ENCODE measurements around the gene PARPBP.
"Not testable (repeated sequence)": the region's sequence is repeated elsewhere in the genome, so short reads cannot be mapped to it uniquely, and the experiment has no call there.

The PARPBP gene

DNA sequence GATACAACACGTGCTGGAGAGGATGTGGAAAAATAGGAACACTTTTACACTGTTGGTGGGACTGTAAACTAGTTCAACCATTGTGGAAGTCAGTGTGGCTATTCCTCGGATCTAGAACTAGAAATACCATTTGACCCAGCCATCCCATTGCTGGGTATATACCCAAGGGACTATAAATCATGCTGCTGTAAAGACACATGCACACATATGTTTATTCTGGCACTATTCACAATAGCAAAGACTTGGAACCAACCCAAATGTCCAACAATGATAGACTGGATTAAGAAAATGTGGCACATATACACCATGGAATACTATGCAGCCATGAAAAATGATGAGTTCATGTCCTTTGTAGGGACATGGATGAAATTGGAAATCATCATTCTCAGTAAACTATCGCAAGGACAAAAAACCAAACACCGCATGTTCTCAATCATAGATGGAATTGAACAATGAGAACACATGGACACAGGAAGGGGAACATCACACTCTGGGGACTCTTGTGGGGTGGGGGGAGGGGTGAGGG is 27.1 kb downstream of the PARPBP start:
- H3K4me3 ChIP-seq (ENCODE audit: low read depth in 1 of 5, low read length in 5 of 5); H3K27ac ChIP-seq (ENCODE audit: low read depth, low read length); H3K36me3 ChIP-seq (ENCODE audit: control insufficient read depth in 5 of 5, insufficient read depth in 5 of 5, low read length in 5 of 5); H3K4me1 ChIP-seq (ENCODE audit: control insufficient read depth in 5 of 5, insufficient read depth in 5 of 5, low read length in 5 of 5); H3K9ac ChIP-seq (ENCODE audit: low read length in 5 of 5); H3K9me3 ChIP-seq (ENCODE audit: control insufficient read depth in 5 of 5, low read length in 5 of 5); H3K27me3 ChIP-seq (ENCODE audit: control insufficient read depth in 5 of 5, insufficient read depth in 4 of 5, low read length in 5 of 5): not testable (repeated sequence)

DNA sequence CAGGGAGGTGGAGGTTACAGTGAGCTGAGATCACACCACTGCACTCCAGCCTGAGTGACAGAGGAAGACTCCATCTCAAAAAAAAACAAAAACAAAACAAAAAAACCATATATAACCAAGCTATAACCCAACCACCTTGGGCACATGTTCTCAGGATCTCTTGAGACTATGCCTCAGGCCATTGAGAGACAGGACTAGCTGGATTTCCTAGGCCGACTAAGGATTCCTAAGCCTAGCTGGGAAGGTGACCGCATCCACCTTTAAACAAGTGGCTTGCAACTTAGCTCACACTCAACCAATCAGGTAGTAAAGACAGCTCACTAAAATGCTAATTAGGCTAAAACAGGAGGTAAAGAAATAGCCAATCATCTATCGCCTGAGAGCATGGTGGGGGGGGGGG is 35.2 kb downstream of the PARPBP start:
- H3K27ac ChIP-seq (ENCODE audit: low read depth, low read length); H3K9ac ChIP-seq (ENCODE audit: low read length in 5 of 5); H3K36me3 ChIP-seq (ENCODE audit: control insufficient read depth in 5 of 5, insufficient read depth in 5 of 5, low read length in 5 of 5); H3K27me3 ChIP-seq (ENCODE audit: control insufficient read depth in 5 of 5, insufficient read depth in 4 of 5, low read length in 5 of 5); H3K4me3 ChIP-seq (ENCODE audit: low read depth in 1 of 5, low read length in 5 of 5); H3K9me3 ChIP-seq (ENCODE audit: control insufficient read depth in 5 of 5, low read length in 5 of 5); H3K4me1 ChIP-seq (ENCODE audit: control insufficient read depth in 5 of 5, insufficient read depth in 5 of 5, low read length in 5 of 5): not testable (repeated sequence)

DNA sequence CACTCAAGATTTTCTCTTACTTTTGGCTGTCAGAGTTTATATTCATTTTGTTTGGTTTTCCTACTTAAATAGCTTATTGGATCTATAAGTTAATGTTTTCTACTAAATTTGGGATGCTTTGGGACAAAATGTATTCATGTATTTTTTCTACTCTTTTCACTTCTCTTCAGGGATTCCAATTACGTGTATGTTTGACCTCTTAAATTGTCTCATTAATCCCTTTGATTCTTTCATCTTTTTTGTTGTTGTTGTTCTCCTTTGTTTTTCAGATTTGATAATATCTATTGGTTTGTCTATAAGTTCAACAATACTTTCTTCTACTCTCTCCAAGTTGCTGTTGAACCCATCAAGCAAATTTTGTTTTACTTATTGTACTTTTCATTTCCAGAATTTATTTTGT is 43.4 kb downstream of the PARPBP start:
- H3K27me3 ChIP-seq (ENCODE audit: control insufficient read depth in 5 of 5, insufficient read depth in 4 of 5, low read length in 5 of 5) = no peaks in the 10 kb centered on the region
- H3K9me3 ChIP-seq (ENCODE audit: control insufficient read depth in 5 of 5, low read length in 5 of 5) = no peaks in the 10 kb centered on the region
- no peak overlapping the region for H3K4me3 ChIP-seq (ENCODE audit: low read depth in 1 of 5, low read length in 5 of 5)
- no peak overlapping the region for H3K9ac ChIP-seq (ENCODE audit: low read length in 5 of 5)
- no peaks in the 10 kb centered on the region for H3K36me3 ChIP-seq (ENCODE audit: control insufficient read depth in 5 of 5, insufficient read depth in 5 of 5, low read length in 5 of 5)
- no peaks in the 10 kb centered on the region for H3K4me1 ChIP-seq (ENCODE audit: control insufficient read depth in 5 of 5, insufficient read depth in 5 of 5, low read length in 5 of 5)
- H3K27ac ChIP-seq (ENCODE audit: low read depth, low read length) = no peak overlapping the region

DNA sequence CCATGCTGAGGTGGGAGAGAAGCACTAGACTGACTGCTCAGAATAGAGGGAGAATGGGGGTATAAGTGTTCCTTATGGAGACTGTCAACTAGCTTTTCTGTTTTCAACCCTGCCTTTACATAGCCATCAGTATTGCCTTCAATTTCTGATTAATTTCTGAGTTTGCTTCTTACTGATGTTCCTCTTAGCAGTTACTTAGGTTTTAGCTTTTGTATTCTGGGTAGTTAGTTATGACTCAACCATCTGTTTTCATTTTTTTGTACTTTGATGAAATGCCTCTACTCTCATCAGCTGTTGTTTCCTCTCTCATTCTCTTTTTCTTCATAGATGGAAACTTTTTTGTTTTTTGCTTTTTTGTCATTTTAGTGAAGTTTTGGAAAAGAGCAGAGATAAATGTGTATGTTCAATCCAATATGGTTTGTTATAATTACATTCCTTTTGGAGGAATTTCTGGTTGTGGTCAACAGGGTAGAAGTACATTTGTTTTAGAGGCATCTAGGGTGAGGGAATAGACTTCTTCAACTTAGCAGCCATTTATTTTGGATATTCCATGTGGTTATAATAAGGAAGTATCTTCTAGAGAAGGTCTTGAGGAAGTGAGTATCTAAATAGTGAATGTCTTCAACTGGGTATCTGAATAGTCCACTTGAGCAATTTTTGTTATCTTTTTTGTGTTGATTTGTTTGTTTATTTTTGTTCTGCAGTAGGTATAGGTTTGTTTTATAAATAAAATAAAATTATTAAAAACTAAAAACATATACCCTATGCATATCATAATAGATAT is 48.0 kb downstream of the PARPBP start:
- Histone ChIP-seq H3K36me3 (ENCODE audit: control insufficient read depth in 5 of 5, insufficient read depth in 5 of 5, low read length in 5 of 5) (no peaks in the 10 kb centered on the region), H3K4me1 (ENCODE audit: control insufficient read depth in 5 of 5, insufficient read depth in 5 of 5, low read length in 5 of 5) (peaks cover 0 to 10% (median 6%) of the 10 kb centered on the region in 5 donors), H3K27me3 (ENCODE audit: control insufficient read depth in 5 of 5, insufficient read depth in 4 of 5, low read length in 5 of 5) (no peaks in the 10 kb centered on the region), H3K4me3 (ENCODE audit: low read depth in 1 of 5, low read length in 5 of 5) (no peak overlapping the region), H3K9me3 (ENCODE audit: control insufficient read depth in 5 of 5, low read length in 5 of 5) (no peaks in the 10 kb centered on the region), H3K27ac (ENCODE audit: low read depth, low read length) (no peak overlapping the region), H3K9ac (ENCODE audit: low read length in 5 of 5) (no peak overlapping the region)

DNA sequence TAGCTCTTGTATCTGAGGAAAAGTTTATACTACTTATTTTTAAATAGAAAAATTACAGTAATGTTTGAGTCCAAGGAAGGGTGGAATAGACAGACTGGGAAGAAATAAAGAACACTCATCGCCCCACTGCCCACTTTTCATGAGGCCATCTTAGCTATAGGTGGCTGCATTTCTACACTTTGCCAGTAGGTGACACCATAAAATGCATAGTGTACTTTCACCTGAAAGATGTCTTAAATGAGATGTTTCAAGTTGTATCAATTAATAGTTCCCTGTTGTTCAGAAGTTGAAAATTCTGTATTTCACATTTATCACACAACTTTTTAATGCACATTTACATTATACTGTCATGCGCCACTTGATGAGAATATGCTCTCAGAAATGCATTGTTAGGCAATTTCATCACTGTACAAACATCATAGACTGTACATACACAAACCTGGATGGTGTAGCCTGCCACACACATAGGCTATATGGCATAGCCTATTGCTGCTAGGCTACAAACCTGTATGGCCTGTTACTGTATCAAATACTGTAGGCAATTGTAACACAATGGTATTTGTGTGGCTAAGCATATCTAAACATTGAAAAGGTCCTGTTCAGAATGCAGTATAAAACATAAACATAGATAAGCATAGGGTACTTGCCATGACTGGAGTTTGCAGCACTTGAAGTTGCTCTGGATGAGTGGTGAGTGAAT is 50.1 kb downstream of the PARPBP start:
- Histone ChIP-seq H3K9me3 (ENCODE audit: control insufficient read depth in 5 of 5, low read length in 5 of 5) (no peaks in the 10 kb centered on the region), H3K4me1 (ENCODE audit: control insufficient read depth in 5 of 5, insufficient read depth in 5 of 5, low read length in 5 of 5) (peaks cover 0 to 16% (median 6%) of the 10 kb centered on the region in 5 donors), H3K4me3 (ENCODE audit: low read depth in 1 of 5, low read length in 5 of 5) (no peak overlapping the region), H3K27me3 (ENCODE audit: control insufficient read depth in 5 of 5, insufficient read depth in 4 of 5, low read length in 5 of 5) (no peaks in the 10 kb centered on the region), H3K9ac (ENCODE audit: low read length in 5 of 5) (no peak overlapping the region), H3K27ac (ENCODE audit: low read depth, low read length) (no peak overlapping the region), H3K36me3 (ENCODE audit: control insufficient read depth in 5 of 5, insufficient read depth in 5 of 5, low read length in 5 of 5) (no peaks in the 10 kb centered on the region)

DNA sequence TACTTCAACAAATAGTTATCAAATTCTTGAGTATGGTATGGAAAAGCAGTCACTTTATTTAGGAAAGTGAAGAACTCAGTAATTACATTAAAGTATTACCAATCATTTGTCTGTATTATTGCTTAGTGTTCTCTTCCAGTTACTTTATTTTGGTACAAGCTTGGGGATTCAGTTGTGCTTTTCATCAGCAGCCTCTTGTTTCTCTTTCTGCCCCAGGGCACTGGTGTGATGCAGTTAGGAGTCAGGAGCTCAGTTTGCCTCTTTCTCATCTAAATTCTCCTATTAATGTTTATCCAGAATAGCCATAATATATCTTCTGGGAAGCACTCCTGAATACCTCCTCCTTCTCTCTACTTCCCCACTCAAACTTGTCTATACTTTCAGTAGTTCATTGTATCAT is 52.0 kb downstream of the PARPBP start:
- Histone ChIP-seq H3K9me3 (ENCODE audit: control insufficient read depth in 5 of 5, low read length in 5 of 5) (no peaks in the 10 kb centered on the region), H3K27ac (ENCODE audit: low read depth, low read length) (peak overlapping the region; percentile 66)

DNA sequence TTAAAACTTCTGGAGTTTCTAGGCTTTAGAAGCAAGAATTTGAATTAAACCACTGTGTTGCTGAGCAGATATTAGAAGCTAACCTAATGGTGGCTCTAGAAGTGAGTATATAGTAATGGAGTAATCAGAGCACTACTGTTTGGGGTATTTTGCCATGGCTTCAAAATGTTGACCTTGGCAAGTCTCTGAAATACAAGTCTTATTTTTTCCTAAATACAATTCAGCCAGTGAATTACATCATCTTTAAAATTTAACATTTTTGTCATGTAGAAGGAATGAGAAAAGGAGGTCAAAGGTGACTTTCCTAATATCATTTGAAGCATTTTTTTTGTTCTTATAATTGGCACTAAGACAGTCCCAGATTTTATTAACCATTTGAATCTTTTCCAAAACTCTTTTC is 52.5 kb downstream of the PARPBP start:
- H3K4me1 ChIP-seq (ENCODE audit: control insufficient read depth in 5 of 5, insufficient read depth in 5 of 5, low read length in 5 of 5) = peaks cover 0 to 16% (median 6%) of the 10 kb centered on the region in 5 donors
- no peaks in the 10 kb centered on the region for H3K36me3 ChIP-seq (ENCODE audit: control insufficient read depth in 5 of 5, insufficient read depth in 5 of 5, low read length in 5 of 5)
- no peaks in the 10 kb centered on the region for H3K9me3 ChIP-seq (ENCODE audit: control insufficient read depth in 5 of 5, low read length in 5 of 5)
- peak overlapping the region in 2 of 5 donors; percentile 49 to 76 for H3K9ac ChIP-seq (ENCODE audit: low read length in 5 of 5)
- H3K4me3 ChIP-seq (ENCODE audit: low read depth in 1 of 5, low read length in 5 of 5) = no peak overlapping the region
- peak overlapping the region; percentile 66 for H3K27ac ChIP-seq (ENCODE audit: low read depth, low read length)
- no peaks in the 10 kb centered on the region for H3K27me3 ChIP-seq (ENCODE audit: control insufficient read depth in 5 of 5, insufficient read depth in 4 of 5, low read length in 5 of 5)

More for the DNA sequence above, 52.0 kb downstream of the PARPBP start:
- H3K4me3 ChIP-seq (ENCODE audit: low read depth in 1 of 5, low read length in 5 of 5) = no peak overlapping the region
- H3K9ac ChIP-seq (ENCODE audit: low read length in 5 of 5) = peak overlapping the region in 1 of 5 donors; percentile 37
- H3K27me3 ChIP-seq (ENCODE audit: control insufficient read depth in 5 of 5, insufficient read depth in 4 of 5, low read length in 5 of 5) = no peaks in the 10 kb centered on the region
- no peaks in the 10 kb centered on the region for H3K36me3 ChIP-seq (ENCODE audit: control insufficient read depth in 5 of 5, insufficient read depth in 5 of 5, low read length in 5 of 5)
- H3K4me1 ChIP-seq (ENCODE audit: control insufficient read depth in 5 of 5, insufficient read depth in 5 of 5, low read length in 5 of 5) = peaks cover 0 to 16% (median 6%) of the 10 kb centered on the region in 5 donors

DNA sequence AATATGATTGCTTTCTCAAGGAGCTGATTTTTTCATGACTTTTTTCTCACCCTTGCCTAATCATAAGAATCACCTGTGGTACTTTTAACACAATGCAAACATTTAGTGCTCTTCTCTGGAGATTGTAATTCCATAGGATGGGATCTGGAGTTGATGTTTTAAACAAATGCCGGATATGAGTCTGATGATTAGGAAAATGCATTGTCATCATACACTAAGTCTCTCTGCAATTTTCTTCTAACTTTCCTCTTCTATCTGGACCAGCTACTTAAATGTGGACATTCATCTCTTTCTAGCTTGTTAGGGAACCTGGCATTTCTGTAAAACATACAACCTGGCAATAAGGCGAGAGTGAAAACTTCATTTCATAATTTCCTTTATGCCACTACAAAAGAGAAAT is 54.1 kb downstream of the PARPBP start:
- peaks cover 0 to 16% (median 6%) of the 10 kb centered on the region in 5 donors for H3K4me1 ChIP-seq (ENCODE audit: control insufficient read depth in 5 of 5, insufficient read depth in 5 of 5, low read length in 5 of 5)
- no peak overlapping the region for H3K4me3 ChIP-seq (ENCODE audit: low read depth in 1 of 5, low read length in 5 of 5)
- H3K27ac ChIP-seq (ENCODE audit: low read depth, low read length) = no peak overlapping the region

DNA sequence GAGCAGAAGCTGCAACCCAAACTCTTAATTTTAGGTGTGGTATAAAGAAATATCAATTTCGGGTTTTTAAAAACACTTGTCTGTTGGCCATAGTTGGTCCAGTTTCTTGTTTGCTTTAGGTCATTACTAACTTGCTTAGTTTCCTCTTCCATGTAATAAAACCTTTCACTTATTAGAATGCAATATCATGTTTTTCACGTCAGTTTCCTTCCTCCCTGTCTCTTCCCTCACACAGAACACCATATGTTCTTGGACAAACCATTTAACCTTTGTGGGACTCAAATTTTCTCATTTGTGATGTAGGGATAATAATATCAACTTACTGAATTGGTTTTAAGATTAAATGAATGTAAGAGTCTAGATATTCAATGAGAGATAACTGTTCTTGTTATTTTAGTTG is 54.8 kb downstream of the PARPBP start:
- Histone ChIP-seq H3K27me3 (ENCODE audit: control insufficient read depth in 5 of 5, insufficient read depth in 4 of 5, low read length in 5 of 5) (no peaks in the 10 kb centered on the region), H3K27ac (ENCODE audit: low read depth, low read length) (no peak overlapping the region), H3K36me3 (ENCODE audit: control insufficient read depth in 5 of 5, insufficient read depth in 5 of 5, low read length in 5 of 5) (no peaks in the 10 kb centered on the region), H3K9ac (ENCODE audit: low read length in 5 of 5) (no peak overlapping the region), H3K9me3 (ENCODE audit: control insufficient read depth in 5 of 5, low read length in 5 of 5) (no peaks in the 10 kb centered on the region), H3K4me3 (ENCODE audit: low read depth in 1 of 5, low read length in 5 of 5) (no peak overlapping the region), H3K4me1 (ENCODE audit: control insufficient read depth in 5 of 5, insufficient read depth in 5 of 5, low read length in 5 of 5) (peaks cover 0 to 16% (median 6%) of the 10 kb centered on the region in 5 donors)

More for the DNA sequence above, 54.1 kb downstream of the PARPBP start:
- Histone ChIP-seq H3K9ac (ENCODE audit: low read length in 5 of 5) (no peak overlapping the region), H3K9me3 (ENCODE audit: control insufficient read depth in 5 of 5, low read length in 5 of 5) (no peaks in the 10 kb centered on the region), H3K36me3 (ENCODE audit: control insufficient read depth in 5 of 5, insufficient read depth in 5 of 5, low read length in 5 of 5) (no peaks in the 10 kb centered on the region), H3K27me3 (ENCODE audit: control insufficient read depth in 5 of 5, insufficient read depth in 4 of 5, low read length in 5 of 5) (no peaks in the 10 kb centered on the region)

DNA sequence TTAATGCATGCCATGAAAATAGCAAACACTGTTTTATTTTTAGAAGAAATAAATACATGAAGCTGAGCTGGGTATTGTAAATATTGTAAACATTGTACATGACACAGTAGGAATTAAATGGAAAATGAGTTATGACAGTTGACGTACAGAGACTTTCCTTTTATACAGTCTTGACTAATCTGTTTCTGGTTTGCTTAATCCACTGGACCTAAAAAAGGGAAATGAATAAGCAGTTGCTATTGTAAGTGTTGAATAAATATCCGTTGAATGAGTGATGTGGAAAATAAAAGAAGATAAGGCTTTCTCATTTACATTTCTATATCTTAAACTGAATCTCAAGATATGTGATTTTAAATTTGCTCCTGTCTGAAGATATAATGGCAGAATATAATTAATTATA is 62.7 kb downstream of the PARPBP start:
- no peak overlapping the region for H3K9ac ChIP-seq (ENCODE audit: low read length in 5 of 5)

More for the DNA sequence above, 62.7 kb downstream of the PARPBP start:
- Histone ChIP-seq H3K4me3 (ENCODE audit: low read depth in 1 of 5, low read length in 5 of 5) (no peak overlapping the region), H3K36me3 (ENCODE audit: control insufficient read depth in 5 of 5, insufficient read depth in 5 of 5, low read length in 5 of 5) (no peaks in the 10 kb centered on the region), H3K9me3 (ENCODE audit: control insufficient read depth in 5 of 5, low read length in 5 of 5) (no peaks in the 10 kb centered on the region), H3K27ac (ENCODE audit: low read depth, low read length) (no peak overlapping the region), H3K27me3 (ENCODE audit: control insufficient read depth in 5 of 5, insufficient read depth in 4 of 5, low read length in 5 of 5) (no peaks in the 10 kb centered on the region), H3K4me1 (ENCODE audit: control insufficient read depth in 5 of 5, insufficient read depth in 5 of 5, low read length in 5 of 5) (no peaks in the 10 kb centered on the region)
